Stimulated activated effector memory CD8-positive, alpha-beta T cell treated with anti-CD3 and anti-CD28 coated beads, Interleukin-12 subunit alpha, Interleukin-12 subunit beta, amount 100 ng/mL, for 72 hours (primary cell): ENCODE data around the gene ELAVL3.
"Not testable (repeated sequence)": the region's sequence is repeated elsewhere in the genome, so short reads cannot be mapped to it uniquely, and the experiment has no call there.

Experiments used
- ATAC-seq: fragments of 150-1000 bp; cut with Tn5 transposase; 2 replicates; pipeline ENCODE4 v1.10.0; 2021
- DNase-seq, 2 donors: peaks; one replicate each; pipeline ENCODE4 v3.0.0; 2021 to 2022; ENCODE audit warnings: low spot score in 2 of 2
- H3K27ac Mint-ChIP-seq: one replicate; pipeline ENCODE4 v1.8.0; 2022; ENCODE audit warnings: mild to moderate bottlenecking, mixed read lengths
- H3K36me3 Mint-ChIP-seq: one replicate; pipeline ENCODE4 v1.8.0; 2022; ENCODE audit warnings: mild to moderate bottlenecking, mixed read lengths
- H3K4me1 Mint-ChIP-seq: one replicate; pipeline ENCODE4 v1.8.0; 2022; ENCODE audit warnings: mixed read lengths
- H3K4me3 Mint-ChIP-seq: one replicate; pipeline ENCODE4 v1.8.0; 2022; ENCODE audit warnings: mild to moderate bottlenecking, mixed read lengths
- H3K9me3 Mint-ChIP-seq: one replicate; pipeline ENCODE4 v1.8.0; 2022; ENCODE audit warnings: mixed read lengths

ELAVL3 gene

DNA sequence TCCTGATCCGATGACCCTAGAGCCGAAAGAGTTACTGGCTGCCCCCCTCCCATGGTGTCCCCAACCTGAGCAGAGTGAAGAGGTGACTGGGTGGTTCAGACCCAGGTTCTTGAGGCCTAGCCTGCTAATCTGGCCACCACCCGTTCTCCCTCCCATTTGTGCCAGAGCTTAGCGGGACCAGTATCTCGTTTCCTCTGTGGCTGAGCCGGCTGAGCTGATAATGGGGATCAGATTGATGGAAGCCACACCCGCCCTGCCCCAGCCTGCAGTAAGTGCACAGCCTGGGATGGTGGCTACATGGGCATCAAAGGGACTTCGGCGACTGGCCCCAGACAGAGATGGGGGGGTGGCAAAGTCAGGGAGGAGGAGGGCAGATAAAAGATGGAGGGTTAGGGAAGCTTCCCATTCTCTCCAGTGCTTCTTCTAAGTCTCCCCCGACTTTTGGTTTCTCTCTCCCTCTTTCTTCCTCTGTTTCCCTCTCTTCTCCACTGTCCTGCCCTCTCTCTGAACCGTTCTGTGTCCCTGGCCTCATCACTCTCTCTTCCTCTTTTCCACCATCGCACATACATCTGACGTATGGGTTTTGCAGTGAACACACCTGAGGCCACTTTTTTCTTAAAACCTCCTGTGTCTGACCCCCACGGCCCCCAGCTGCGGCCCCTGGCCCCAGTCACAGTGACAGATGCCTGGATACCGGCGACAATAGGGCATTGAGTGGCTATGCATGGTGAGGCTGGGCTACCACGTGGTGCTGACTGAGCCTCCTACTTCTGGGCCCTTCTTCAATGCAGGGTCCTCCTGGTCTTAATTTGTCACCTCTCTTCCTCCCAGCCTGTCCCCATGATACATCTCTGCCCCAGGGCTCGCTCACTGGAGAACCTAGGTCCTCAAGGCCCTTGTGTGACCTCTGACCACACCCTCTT is 2.4 kb downstream of the ELAVL3 start:
- Mint-ChIP-seq H3K4me1 (peaks cover 34% of the 10 kb centered on the region), H3K27ac (no peak overlapping the region), H3K9me3 (no peaks in the 10 kb centered on the region), H3K4me3 (peak overlapping the region; percentile 31), H3K36me3 (peaks cover 15% of the 10 kb centered on the region)
- no peak for ATAC-seq
- no peak for DNase-seq

DNA sequence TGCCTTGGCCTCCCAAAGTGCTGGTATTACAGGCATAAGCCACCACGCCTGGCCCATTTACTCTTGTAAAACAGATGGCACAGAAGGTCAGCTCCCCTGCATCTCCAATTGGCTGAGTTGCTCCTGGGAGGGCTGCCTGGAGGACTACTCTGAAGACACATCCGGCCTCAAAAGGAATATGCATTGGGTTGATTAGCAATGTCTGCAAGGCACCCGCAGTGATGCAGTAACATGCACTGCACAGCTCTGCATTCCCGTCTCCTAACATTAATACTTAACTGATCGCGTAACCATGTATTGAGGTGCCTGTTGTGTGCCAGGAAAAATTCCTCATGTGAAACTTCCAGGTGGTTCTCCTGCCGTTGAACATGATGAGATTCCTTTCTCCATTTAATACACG is 5.0 kb downstream of the ELAVL3 start:
- no peak overlapping the region for H3K27ac Mint-ChIP-seq
- H3K4me1 Mint-ChIP-seq = peaks cover 12% of the 10 kb centered on the region
- no peaks in the 10 kb centered on the region for H3K36me3 Mint-ChIP-seq
- DNase-seq = no peak
- H3K9me3 Mint-ChIP-seq = no peaks in the 10 kb centered on the region
- H3K4me3 Mint-ChIP-seq = no peak overlapping the region
- ATAC-seq = no peak

- DNase-seq, ATAC-seq, H3K9me3 Mint-ChIP-seq, H3K27ac Mint-ChIP-seq, H3K36me3 Mint-ChIP-seq, H3K4me3 Mint-ChIP-seq: not testable (repeated sequence)
- H3K4me1 Mint-ChIP-seq = peaks cover 12% of the 10 kb centered on the region
These were observed 5.5 kb downstream of the ELAVL3 start for GRCh38 chr19:11475343-11475742.

- ATAC-seq (peak; percentile 31), DNase-seq (no peak)
- Mint-ChIP-seq H3K4me1 (peaks cover 5% of the 10 kb centered on the region), H3K36me3 (no peaks in the 10 kb centered on the region), H3K27ac (no peak overlapping the region), H3K4me3 (no peak overlapping the region), H3K9me3 (no peaks in the 10 kb centered on the region)
These were observed 7.1 kb downstream of the ELAVL3 start for GRCh38 chr19:11473725-11474124.

- H3K9me3 Mint-ChIP-seq, H3K4me1 Mint-ChIP-seq, DNase-seq, H3K27ac Mint-ChIP-seq, H3K36me3 Mint-ChIP-seq, H3K4me3 Mint-ChIP-seq, ATAC-seq: not testable (repeated sequence)
These were observed 12.5 kb downstream of the ELAVL3 start for GRCh38 chr19:11468266-11468845.

DNA sequence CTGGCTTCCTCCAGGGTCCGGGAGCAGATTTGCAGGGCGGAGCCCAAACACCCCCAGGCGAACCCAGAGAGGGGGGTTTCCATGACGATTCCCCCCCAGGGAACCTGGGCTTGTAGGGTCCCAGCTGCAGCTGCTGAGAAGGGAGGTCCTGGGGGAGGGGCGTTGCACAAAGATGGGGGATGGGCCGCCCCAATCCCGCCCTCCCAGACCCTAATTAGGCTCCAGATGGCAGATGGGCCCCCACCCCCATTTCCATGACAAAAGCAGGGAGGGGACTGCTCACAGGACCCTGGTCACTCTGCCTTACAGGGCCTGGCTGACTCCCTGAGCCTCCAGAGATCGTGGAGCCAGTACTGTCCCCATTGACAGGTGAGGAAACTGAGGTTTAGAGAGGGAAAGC is 15.2 kb downstream of the ELAVL3 start:
- no peak for ATAC-seq
- no peak overlapping the region for H3K4me3 Mint-ChIP-seq
- DNase-seq = no peak
- no peak overlapping the region for H3K27ac Mint-ChIP-seq
- H3K36me3 Mint-ChIP-seq = no peaks in the 10 kb centered on the region
- H3K4me1 Mint-ChIP-seq = peaks cover 5% of the 10 kb centered on the region
- no peaks in the 10 kb centered on the region for H3K9me3 Mint-ChIP-seq

DNA sequence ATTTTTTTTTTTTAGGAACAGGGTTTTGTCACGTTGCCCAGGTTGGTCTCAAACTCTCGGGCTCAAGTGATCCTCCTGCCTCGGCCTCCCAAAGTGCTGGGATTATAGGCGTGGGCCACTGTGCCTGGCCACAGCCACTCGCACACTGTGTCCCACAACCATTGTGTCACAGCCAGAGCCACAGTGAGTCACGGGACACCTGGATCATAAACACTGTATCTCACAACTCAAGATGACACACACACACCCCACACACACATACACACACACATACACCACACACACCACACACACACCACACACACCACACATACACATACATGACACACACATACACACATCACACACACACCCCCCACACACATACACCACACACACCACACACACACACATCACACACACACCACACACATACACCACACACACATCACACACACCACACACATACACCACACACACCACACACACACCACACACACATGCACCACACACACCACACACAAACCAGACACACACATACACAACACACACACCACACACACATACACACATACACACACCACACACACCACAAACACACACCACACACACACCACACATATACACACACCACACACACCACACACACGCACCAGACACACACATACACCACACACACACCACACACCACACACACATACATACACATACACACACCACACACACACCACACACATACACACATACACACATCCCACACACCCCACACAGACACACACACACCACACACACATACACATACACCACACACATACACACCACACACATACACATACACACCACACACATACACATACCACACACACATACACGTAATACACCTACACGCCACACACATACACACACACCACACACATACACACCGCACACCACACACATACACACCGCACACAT is 16.2 kb downstream of the ELAVL3 start:
- H3K27ac Mint-ChIP-seq = no peak overlapping the region
- no peaks in the 10 kb centered on the region for H3K36me3 Mint-ChIP-seq
- no peak overlapping the region for H3K4me3 Mint-ChIP-seq
- ATAC-seq (peak; percentile 55), DNase-seq (no peak)
- H3K4me1 Mint-ChIP-seq = peaks cover 5% of the 10 kb centered on the region
- H3K9me3 Mint-ChIP-seq = no peaks in the 10 kb centered on the region

DNA sequence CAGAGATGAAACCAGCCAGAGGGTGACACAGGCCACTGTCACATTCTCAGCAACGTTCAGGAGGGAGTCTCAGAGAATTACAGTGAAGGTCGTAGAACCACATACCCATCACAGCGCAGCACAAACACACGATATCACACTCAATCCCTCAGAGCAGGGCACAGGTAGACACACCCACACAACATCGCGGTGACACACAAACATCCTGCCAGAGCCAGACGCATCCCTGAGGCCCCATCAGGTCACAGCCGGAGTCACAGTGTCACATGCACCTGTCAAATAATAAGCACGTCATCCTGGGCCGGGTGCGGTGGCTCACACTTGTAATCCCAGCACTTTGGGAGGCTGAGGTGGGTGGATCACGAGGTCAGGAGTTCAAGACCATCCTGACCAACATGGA is 17.5 kb downstream of the ELAVL3 start:
- H3K4me1 Mint-ChIP-seq = peaks cover 5% of the 10 kb centered on the region
- H3K27ac Mint-ChIP-seq = no peak overlapping the region
- ATAC-seq (peak; percentile 77), DNase-seq (no peak)
- H3K4me3 Mint-ChIP-seq = no peak overlapping the region
- no peaks in the 10 kb centered on the region for H3K36me3 Mint-ChIP-seq
- no peaks in the 10 kb centered on the region for H3K9me3 Mint-ChIP-seq

DNA sequence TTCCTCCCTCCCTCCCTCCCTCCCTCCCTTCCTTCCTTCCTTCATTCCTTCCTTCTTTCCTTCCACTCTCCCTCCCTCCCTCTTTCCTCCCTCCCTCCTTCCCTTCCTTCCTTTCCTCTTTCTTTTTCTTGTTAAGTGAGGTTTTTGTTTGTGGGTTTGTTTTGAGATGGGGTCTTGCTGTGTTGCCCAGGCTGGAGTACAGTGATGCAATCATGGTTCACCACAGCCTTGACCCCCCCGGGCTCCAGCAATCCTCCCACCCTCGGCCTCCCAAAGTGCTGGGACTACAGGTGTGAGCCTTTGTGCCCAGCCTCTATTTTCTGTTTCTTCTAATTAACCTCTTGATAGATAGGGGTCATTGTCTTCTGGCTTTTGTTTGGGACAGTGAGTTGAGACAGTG is 19.4 kb downstream of the ELAVL3 start:
- Mint-ChIP-seq H3K9me3 (no peaks in the 10 kb centered on the region), H3K4me1 (peaks cover 5% of the 10 kb centered on the region), H3K4me3 (no peak overlapping the region), H3K36me3 (no peaks in the 10 kb centered on the region), H3K27ac (no peak overlapping the region)
- ATAC-seq = no peak
- no peak for DNase-seq

DNA sequence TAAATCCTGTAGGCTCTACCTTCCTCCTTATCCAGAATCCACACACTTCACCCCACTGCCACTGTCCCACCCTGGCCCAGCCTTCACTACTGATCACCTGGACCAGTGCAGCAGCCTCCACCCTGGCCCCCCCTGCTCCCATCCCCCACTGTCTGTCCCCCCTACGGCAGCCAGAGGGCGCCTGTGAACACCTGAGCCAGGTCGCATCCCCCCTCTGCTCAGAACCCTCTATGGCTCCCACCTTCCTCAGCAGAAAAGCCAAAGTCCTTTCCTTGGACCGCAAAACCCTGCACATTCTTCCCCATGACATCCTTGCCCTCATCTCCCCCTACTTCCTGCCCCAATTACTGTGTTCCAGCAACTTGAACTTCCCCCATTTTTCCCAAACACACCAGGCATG is 20.6 kb downstream of the ELAVL3 start:
- no peak for ATAC-seq
- Mint-ChIP-seq H3K9me3 (no peaks in the 10 kb centered on the region), H3K36me3 (no peaks in the 10 kb centered on the region), H3K27ac (no peak overlapping the region), H3K4me1 (peaks cover 5% of the 10 kb centered on the region), H3K4me3 (no peak overlapping the region)
- DNase-seq = no peak

DNA sequence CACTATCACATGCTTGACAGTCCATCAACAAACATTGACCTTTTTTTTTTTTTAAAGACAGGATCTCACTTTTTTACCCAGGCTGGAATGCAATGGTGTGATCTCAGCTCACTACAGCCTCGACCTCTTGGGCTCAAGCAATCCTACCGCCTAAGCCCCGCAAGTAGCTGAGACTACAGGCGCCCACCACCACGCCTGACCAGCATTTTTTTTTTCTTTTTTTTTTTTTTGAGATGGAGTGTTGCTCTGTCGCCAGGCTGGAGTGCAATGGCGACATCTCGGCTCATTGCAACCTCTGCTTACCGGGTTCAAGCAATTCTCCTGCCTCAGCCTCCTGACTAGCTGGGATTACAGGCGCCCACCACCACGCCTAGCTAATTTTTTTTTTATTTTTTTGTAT is 21.9 kb downstream of the ELAVL3 start:
- not testable (repeated sequence) for H3K4me1 Mint-ChIP-seq

GRCh38 chr19:11458236-11458900 is 22.5 kb downstream of the ELAVL3 start:
- Mint-ChIP-seq H3K4me1 (peaks cover 3% of the 10 kb centered on the region), H3K27ac (no peak overlapping the region), H3K9me3 (no peaks in the 10 kb centered on the region), H3K36me3 (no peaks in the 10 kb centered on the region), H3K4me3 (no peak overlapping the region)
- ATAC-seq = no peak
- DNase-seq = no peak

More for the DNA sequence above, 21.9 kb downstream of the ELAVL3 start:
- H3K27ac Mint-ChIP-seq, ATAC-seq, H3K9me3 Mint-ChIP-seq, H3K4me3 Mint-ChIP-seq, H3K36me3 Mint-ChIP-seq, DNase-seq: not testable (repeated sequence)

DNA sequence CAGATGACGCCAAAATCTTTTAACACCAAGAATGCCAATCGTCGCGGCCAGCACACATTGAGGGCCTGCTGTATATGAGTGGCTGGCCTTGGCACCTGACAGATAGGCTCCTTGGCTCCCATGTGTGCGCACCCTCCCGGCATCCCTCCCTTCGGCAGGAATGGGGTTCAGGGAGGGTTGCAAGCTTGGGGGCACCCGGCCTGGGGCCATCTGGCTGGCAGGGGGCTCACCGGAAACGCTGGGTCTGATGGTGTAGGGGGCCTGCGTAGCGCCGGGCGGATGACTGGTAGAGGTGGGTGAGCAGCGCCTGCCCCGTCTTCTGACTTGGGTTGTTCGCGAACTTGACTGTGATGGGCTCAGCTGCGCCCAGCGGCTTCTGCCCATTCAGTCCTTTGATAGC is 23.0 kb downstream of the ELAVL3 start:
- Mint-ChIP-seq H3K4me1 (no peaks in the 10 kb centered on the region), H3K9me3 (no peaks in the 10 kb centered on the region), H3K27ac (no peak overlapping the region), H3K36me3 (no peaks in the 10 kb centered on the region), H3K4me3 (no peak overlapping the region)
- DNase-seq (no peak), ATAC-seq (no peak)

DNA sequence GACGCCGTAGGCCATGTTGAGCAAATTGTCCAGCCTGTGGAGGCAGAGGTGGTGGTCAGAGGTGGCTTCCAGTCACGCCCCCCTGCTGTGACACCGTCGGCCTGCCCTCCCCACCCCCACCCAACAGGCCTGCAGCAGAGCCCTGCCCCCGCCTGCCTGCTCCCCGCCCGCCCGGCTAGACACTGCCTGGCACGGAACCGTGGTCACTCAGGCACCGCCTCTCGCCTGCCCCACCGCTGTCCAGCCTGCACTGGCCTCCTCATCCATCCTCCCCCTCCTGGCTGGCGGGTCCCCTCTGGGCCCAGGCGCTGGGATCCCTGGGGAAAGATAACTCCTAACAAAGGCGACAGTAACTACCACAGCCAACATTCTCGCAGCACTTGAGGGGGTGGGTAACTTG is 23.7 kb downstream of the ELAVL3 start:
- Mint-ChIP-seq H3K27ac (no peak overlapping the region), H3K36me3 (no peaks in the 10 kb centered on the region), H3K4me1 (no peaks in the 10 kb centered on the region), H3K4me3 (no peak overlapping the region), H3K9me3 (no peaks in the 10 kb centered on the region)
- ATAC-seq = no peak
- no peak for DNase-seq

DNA sequence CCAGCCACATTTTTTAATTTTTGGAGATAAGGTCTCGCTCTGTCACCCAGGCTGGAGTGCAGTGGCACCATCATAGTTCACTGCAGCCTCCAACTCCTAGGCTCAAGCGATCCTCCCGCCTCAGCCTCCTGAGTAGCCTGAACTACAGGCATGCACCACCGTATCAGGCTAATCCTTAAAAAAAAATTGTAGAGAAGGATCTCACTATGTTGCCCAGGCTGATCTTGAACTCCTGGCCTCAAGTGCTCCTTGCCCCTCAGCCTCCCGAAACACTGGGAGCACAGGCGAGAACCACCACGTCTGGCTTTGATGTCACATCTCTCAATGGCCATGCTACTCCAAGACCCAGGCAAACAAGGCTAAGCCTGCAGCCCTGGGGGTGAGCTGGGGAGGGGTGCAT is 24.2 kb downstream of the ELAVL3 start:
- no peaks in the 10 kb centered on the region for H3K36me3 Mint-ChIP-seq
- no peak overlapping the region for H3K4me3 Mint-ChIP-seq
- H3K4me1 Mint-ChIP-seq = no peaks in the 10 kb centered on the region
- H3K9me3 Mint-ChIP-seq = no peaks in the 10 kb centered on the region
- ATAC-seq = no peak
- no peak overlapping the region for H3K27ac Mint-ChIP-seq
- DNase-seq = no peak
